NOMO-1 treated with dmso at 0.1 percent for 144 hours (cell line): Measurements from ENCODE around the gene PHOSPHO1.
"Not testable (repeated sequence)": the region's sequence is repeated elsewhere in the genome, so short reads cannot be mapped to it uniquely, and the experiment has no call there.

Source experiments
- DNase-seq: peaks from one replicate; lab custom pipeline; 2025; ENCODE audit not compliant: unreplicated experiment; lab: John Stamatoyannopoulos, UW

The PHOSPHO1 gene

DNA sequence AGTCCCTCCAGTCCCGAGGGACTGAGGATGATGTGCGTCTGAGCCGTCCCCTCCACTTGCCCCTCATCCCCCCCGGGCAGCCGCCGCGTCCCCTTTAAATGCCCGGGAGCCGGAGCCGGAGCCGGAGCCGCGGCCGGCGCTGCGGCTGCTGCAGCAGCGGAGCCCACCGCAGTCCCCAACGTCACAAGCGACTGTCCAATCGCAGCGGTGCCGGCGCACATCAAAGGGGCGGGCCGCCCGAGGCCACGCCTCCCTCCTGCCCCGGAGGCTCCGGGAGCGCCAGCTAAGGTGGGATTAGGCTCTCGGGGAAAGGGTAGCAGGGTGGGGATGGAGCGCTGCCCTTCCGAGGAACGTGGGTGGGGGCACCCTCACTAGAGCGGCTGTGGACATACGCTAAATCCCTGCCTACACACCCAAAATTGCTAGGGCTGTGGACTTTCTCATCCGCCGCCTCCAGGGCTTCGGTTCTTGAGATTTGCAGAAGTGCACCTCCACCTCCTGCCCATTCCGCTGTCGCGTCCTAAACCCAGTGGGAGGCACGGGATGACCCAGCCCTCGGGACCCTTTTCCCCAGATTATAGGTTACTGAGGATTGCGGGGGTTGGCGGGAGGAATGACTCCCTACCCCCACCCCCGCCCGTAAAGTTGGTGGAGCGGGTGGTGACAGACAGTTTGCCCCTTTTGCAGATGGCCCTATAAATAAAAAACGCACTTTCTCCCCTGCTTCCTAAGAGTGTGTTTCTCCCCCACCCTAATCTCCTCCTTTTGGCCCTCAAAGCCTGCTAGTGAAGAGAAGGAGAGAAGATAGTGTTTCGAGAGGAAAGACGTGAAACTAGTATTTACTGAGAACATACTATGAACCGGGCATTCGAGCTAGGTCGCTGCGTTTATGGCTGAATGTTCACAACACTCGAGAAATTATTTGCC is at the start of gene PHOSPHO1:
PHOSPHO1 (minus strand) TSS at position 152 of the 927 bp plus-strand sequence. CDS start 4,096 bp downstream, outside the sequence.
- peak; percentile 77 for DNase-seq

- DNase-seq = no peak
Measured at GRCh38 chr17:49280061-49280460, 49.5 kb upstream of the PHOSPHO1 start.

DNA sequence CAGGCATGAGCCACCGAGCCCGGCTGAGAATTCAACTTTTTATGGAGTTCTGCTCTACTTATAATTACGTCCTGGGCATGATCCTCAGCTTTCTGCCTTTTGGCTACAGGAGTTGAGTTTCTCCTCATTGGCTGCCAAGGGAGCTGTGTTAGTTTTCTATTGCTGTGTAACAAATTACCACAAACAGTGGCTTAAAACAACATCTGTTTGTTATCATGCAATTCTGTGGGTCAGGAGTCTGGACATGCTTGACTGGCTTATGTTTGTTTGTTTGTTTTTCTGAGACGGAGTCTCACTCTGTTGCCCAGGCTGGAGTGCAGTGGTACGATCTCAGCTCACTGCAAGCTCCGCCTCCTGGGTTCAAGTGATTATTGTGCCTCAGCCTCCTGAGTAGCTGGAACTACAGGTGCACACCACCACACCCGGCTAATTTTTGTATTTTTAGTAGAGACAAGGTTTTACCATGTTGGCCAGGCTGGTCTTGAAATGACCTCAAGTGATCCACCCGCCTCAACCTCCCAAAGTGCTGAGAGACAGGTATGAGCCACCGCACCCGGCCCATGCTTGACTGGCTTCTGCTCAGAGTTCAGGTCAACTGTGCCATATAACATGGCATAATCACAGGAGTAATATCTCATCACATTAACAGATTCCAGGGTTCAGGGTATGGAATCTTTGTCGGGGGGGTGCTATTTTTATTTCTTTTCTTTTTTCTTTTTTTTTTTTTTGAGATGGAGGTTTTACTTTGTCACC is 48.9 kb upstream of the PHOSPHO1 start:
- DNase-seq = not testable (repeated sequence)

- DNase-seq = no peak
Measured at GRCh38 chr17:49278076-49278475, 47.5 kb upstream of the PHOSPHO1 start.

GRCh38 chr17:49277638-49278037 is 47.1 kb upstream of the PHOSPHO1 start:
- peak; percentile 64 for DNase-seq

DNA sequence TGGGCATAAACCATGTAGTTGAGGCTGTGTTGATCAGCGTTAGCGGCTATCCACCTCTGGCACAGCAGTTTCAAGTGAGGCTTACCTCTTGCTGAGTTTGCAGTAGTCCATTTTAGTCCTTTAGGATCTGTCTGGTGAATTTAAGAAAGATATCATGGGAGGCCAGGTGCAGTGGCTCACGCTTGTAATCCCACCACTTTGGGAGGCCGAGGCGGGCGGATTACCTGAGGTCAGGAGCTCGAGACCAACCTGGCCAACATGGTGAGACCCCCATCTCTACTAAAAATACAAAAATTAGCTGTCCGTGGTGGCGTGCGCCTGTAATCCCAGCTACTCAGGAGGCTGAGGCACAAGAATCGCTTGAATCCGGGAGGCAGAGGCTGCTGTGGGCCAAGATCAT is 45.4 kb upstream of the PHOSPHO1 start:
- DNase-seq = not testable (repeated sequence)

- no peak for DNase-seq
Measured at GRCh38 chr17:49269356-49269755, 38.8 kb upstream of the PHOSPHO1 start.

DNA sequence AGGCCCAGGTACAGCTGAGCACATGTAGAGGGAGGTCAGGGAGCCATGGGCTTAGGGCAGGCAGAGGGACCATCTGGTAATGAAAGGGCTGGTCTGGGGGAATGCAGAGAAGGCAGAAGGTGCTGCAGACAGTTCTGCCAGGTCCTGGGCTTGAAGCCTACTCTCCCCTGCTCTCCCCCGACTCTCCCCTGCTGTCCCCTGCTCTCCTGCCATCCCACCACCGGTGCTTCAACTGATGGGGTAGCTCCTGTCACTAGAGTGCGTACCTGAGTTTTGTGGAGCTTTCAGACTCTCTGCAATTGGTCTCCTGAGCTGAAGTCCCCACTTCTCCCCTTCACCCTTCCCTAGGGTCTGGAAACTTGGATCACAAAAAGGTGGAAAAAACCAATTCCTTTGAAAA is 37.3 kb upstream of the PHOSPHO1 start:
- no peak for DNase-seq

DNA sequence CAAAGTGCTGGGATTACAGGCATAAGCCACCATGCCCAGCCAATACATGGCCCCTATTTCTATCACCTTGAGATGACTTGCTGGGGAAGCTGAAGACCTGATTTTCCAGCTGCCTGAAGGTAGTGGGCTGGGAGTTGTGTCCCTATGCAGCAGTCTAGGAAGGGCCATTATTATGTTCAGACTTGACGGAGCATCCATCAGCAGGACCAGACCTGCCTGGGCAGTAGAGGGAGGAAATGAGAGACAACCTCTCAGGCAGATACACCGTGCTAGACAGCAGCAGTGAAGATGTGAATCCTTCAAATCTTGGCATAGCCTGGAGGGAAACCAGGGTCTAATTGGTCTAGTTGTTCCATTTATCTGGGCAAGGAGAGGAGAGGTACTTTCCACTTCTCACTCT is 35.6 kb upstream of the PHOSPHO1 start:
- DNase-seq = no peak

GRCh38 chr17:49261540-49261939 is 31.0 kb upstream of the PHOSPHO1 start:
- not testable (repeated sequence) for DNase-seq

DNA sequence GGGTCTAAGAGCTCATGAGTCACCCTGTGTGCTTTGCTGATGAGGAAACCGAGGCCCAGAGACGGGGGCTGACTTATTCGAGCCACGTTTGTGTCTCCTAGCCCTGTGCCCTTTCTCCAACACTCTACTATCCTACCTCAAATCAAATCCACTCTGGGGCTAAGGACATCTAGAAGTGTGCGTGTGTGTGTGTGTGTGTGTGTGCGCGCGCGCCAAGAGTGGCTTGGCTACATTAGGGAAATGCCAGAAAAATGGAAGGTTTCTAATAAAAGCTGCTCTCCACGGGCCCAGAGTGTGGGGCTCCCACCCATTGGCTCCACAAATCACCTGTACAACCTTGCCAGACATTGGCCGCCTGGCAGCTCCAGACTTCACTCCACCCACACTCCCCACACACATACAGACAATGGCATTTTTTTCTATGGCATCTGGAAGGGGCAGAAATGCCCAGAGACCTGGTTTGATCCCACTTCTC is 30.3 kb upstream of the PHOSPHO1 start:
- peak; percentile 78 for DNase-seq

- DNase-seq = peak; percentile 50
Measured at GRCh38 chr17:49260011-49260816, 29.6 kb upstream of the PHOSPHO1 start.

DNA sequence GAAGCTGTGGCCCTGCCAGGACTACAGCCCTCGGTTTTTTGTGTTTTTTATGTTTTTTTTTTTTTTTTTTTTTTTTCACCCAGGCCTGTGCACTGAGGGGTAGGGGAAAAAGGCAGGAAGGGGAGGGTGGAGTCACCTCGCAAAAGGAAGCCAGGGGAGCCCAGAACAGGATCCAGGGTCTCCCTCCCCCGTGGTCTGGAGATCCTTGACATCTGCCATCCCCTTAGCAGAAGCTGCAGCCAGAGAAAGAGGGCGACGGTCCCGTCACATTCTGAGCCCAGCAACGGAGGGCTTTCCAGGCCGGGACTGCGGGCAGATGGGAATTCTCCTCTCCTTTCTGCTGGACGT is 29.1 kb upstream of the PHOSPHO1 start:
- no peak for DNase-seq

- DNase-seq = no peak
Measured at GRCh38 chr17:49258394-49258793, 27.8 kb upstream of the PHOSPHO1 start.

DNA sequence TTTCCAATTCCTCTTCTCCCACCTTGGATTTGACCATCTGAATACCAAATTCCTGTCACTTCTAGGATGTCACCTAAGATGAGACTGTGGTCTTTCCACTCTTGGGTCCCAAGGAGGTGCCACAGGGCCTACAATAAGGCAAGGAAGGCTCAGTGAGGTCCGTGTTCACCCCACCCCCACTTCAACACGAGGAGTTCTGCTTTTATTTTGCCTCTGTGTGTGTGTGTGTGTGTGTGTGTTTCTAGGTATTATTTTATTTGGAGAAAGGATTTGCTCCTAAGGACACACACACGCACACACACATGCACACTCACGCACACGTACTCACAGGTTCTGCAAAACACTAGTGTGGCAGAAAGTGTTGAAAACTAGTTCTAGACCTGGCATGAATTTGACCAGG is 24.5 kb upstream of the PHOSPHO1 start:
- DNase-seq = no peak

DNA sequence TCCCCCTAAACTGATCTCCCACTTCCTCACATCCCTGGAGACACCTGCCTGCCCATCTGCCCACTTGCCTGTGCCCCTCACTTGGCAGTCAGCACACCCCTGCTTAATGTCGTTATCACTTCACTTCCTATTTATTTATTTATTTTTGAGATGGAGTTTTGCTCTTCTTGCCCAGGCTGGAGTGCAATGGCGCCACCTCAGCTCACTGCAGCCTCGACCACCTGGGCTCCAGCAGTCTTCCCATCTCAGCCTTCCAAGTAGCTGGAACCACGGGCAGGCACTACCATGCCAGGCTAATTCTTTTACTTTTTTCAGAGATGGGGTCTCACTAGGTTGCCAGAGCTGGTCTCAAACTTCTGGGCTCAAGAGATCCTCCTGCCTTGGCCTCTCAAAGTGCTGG is 23.5 kb upstream of the PHOSPHO1 start:
- no peak for DNase-seq

GRCh38 chr17:49252148-49252695 is 21.6 kb upstream of the PHOSPHO1 start:
- peak; percentile 77 for DNase-seq

- no peak for DNase-seq
Measured at GRCh38 chr17:49249890-49250522, 19.4 kb upstream of the PHOSPHO1 start.

- DNase-seq = no peak
Measured at GRCh38 chr17:49249292-49249794, 18.8 kb upstream of the PHOSPHO1 start.

DNA sequence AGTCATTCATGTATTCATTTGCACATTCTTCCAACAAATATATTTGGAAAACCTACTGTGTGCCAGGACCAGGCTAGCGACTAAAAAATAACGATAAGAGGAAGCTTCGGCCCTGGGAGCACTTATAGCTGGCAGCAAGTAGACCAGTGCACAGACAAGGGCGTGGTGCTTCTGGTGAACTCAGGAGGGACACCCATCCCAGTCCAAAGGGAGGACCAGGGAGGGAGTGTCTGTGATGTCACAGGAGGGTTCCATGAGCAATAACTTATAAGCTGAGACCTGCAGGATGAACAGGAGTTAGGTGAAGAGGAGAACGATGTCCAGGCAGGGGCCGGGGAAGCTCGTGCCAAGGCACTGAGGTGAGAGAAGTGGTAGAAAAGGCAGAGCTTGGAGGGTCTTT is 17.4 kb upstream of the PHOSPHO1 start:
- DNase-seq = no peak
